Measurements from ENCODE around the gene RINT1.

GRCh38 chr7:105587909-105588635, 56.1 kb downstream of the RINT1 start:
- TF ChIP-seq POLR2A (IDR thresholded peaks at IDR 0.05), result no peak
- no peak for TF ChIP-seq CTCF (IDR thresholded peaks at IDR 0.05)

Data from uterus (tissue), 2 donors.